ENCODE measurements around the gene BORA. TPM values are rescaled to one million over a fixed set of nuclear protein-coding genes. Genes with fewer than 3 reads are reported as not detected.

The BORA gene
- total and polyA plus RNA-seq, 4 donors, result 0.71 to 11.3 (median 1.4) TPM

GRCh38 chr13:72689181-72689696, 38.5 kb upstream of the BORA start:
- no peaks in the 10 kb centered on the region for H3K27me3 ChIP-seq (ENCODE audit: control insufficient read depth in 4 of 4, insufficient read depth in 4 of 4, low read length in 3 of 4)
- no peaks in the 10 kb centered on the region for H3K36me3 ChIP-seq (ENCODE audit: control insufficient read depth in 4 of 4, insufficient read depth in 3 of 4, low read depth in 1 of 4, low read length in 3 of 4)
- H3K9ac ChIP-seq (ENCODE audit: low read depth in 1 of 2, low read length in 2 of 2), result no peak overlapping the region
- H3K27ac ChIP-seq (ENCODE audit: low read depth in 1 of 2, low read length in 2 of 2), result no peak overlapping the region
- H3K4me1 ChIP-seq (ENCODE audit: control insufficient read depth in 4 of 4, insufficient read depth in 4 of 4, low read length in 3 of 4), result peaks cover 0 to 1% (median 0%) of the 10 kb centered on the region in 4 donors
- TF ChIP-seq TAF1 (conservative IDR thresholded peaks at IDR 0.05) (no peak), REST (IDR thresholded peaks at IDR 0.05) (no peak)
- no peaks in the 10 kb centered on the region for H3K9me3 ChIP-seq (ENCODE audit: control insufficient read depth in 4 of 4, low read length in 3 of 4)
- no peak for DNase-seq (ENCODE audit: low spot score)
- no peak overlapping the region for H3K4me3 ChIP-seq (ENCODE audit: low read depth in 1 of 3, low read length in 3 of 3)

- no peak for TF ChIP-seq YY1 (IDR thresholded peaks at IDR 0.05)
- TF ChIP-seq JUND (IDR thresholded peaks at IDR 0.05), result no peak
- TF ChIP-seq HNF4A (conservative IDR thresholded peaks at IDR 0.05), result no peak
- TF ChIP-seq HNF4G (IDR thresholded peaks at IDR 0.05), result no peak
- no peak for TF ChIP-seq RAD21 (IDR thresholded peaks at IDR 0.05)
- TF ChIP-seq GABPA (IDR thresholded peaks at IDR 0.05 in 1 of 2, conservative IDR thresholded peaks at IDR 0.05 in 1 of 2), result no peak
- TF ChIP-seq, protein P1, sequence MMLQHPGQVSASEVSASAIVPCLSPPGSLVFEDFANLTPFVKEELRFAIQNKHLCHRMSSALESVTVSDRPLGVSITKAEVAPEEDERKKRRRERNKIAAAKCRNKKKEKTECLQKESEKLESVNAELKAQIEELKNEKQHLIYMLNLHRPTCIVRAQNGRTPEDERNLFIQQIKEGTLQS (IDR thresholded peaks at IDR 0.05), result no peak
- TF ChIP-seq FOXA2 (IDR thresholded peaks at IDR 0.05), result no peak
- TF ChIP-seq, protein P2, sequence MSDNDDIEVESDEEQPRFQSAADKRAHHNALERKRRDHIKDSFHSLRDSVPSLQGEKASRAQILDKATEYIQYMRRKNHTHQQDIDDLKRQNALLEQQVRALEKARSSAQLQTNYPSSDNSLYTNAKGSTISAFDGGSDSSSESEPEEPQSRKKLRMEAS (IDR thresholded peaks at IDR 0.05), result no peak
- no peak for TF ChIP-seq RXRA (IDR thresholded peaks at IDR 0.05)
- TF ChIP-seq NR2F2 (IDR thresholded peaks at IDR 0.05), result no peak
- TF ChIP-seq SP1 (IDR thresholded peaks at IDR 0.05), result no peak
- no peak for TF ChIP-seq TAF1 (conservative IDR thresholded peaks at IDR 0.05)
- TF ChIP-seq, protein P3, sequence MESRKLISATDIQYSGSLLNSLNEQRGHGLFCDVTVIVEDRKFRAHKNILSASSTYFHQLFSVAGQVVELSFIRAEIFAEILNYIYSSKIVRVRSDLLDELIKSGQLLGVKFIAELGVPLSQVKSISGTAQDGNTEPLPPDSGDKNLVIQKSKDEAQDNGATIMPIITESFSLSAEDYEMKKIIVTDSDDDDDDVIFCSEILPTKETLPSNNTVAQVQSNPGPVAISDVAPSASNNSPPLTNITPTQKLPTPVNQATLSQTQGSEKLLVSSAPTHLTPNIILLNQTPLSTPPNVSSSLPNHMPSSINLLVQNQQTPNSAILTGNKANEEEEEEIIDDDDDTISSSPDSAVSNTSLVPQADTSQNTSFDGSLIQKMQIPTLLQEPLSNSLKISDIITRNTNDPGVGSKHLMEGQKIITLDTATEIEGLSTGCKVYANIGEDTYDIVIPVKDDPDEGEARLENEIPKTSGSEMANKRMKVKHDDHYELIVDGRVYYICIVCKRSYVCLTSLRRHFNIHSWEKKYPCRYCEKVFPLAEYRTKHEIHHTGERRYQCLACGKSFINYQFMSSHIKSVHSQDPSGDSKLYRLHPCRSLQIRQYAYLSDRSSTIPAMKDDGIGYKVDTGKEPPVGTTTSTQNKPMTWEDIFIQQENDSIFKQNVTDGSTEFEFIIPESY (IDR thresholded peaks at IDR 0.05), result no peak
- TF ChIP-seq REST (IDR thresholded peaks at IDR 0.05), result no peak
- no peak for TF ChIP-seq EGR1 (IDR thresholded peaks at IDR 0.05; ENCODE audit: low read depth in 2 of 2)
- no peak for TF ChIP-seq FOXA1 (IDR thresholded peaks at IDR 0.05)
- DNase-seq (ENCODE audit: low spot score), result no peak
- Histone ChIP-seq H3K4me3 (ENCODE audit: low read depth in 1 of 3, low read length in 3 of 3) (no peak overlapping the region), H3K9ac (ENCODE audit: low read depth in 1 of 2, low read length in 2 of 2) (no peak overlapping the region), H3K36me3 (ENCODE audit: control insufficient read depth in 4 of 4, insufficient read depth in 3 of 4, low read depth in 1 of 4, low read length in 3 of 4) (no peaks in the 10 kb centered on the region), H3K27ac (ENCODE audit: low read depth in 1 of 2, low read length in 2 of 2) (no peak overlapping the region), H3K27me3 (ENCODE audit: control insufficient read depth in 4 of 4, insufficient read depth in 4 of 4, low read length in 3 of 4) (no peaks in the 10 kb centered on the region), H3K9me3 (ENCODE audit: control insufficient read depth in 4 of 4, low read length in 3 of 4) (no peaks in the 10 kb centered on the region), H3K4me1 (ENCODE audit: control insufficient read depth in 4 of 4, insufficient read depth in 4 of 4, low read length in 3 of 4) (no peaks in the 10 kb centered on the region)
- 73% methylated on average over 5 of the region's 5 CpGs for WGBS
These were observed 34.7 kb upstream of the BORA start for GRCh38 chr13:72692884-72693514.
